ENCODE data around the gene RPAP2.

Gene RPAP2

DNA sequence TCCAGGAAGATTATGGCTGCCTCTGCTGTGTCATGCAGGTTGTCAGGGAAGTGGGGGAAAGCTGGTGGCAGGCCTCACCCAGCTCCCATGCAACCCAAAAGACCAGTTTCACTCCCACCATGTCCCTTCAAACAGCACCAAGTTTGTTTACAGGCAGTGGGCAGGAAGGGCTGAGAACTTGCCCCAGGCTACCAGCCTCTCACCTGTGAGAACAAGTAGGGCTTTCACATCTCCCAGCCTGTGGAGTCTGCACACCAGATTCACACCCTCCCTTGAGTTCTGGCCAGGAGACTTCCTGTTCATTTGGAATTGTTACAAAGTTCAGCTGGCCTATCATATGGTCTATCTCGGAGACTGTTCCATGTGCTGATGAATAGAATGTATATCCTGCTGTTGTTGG, 27.8 kb downstream of the RPAP2 start:
- Histone ChIP-seq H3K4me3 (ENCODE audit: low read length) (no peak overlapping the region), H3K4me1 (ENCODE audit: control insufficient read depth, insufficient read depth, low read length) (no peaks in the 10 kb centered on the region), H3K9ac (ENCODE audit: low read depth, low read length) (no peak overlapping the region), H3K9me3 (replicated peaks; ENCODE audit: low read length) (peaks cover 6% of the 10 kb centered on the region), H3K36me3 (ENCODE audit: insufficient read depth, low read length) (peaks cover 36% of the 10 kb centered on the region), H3K27me3 (ENCODE audit: control insufficient read depth, insufficient read depth, low read length) (no peaks in the 10 kb centered on the region), H3K4me2 (ENCODE audit: low read length) (no peak overlapping the region)

DNA sequence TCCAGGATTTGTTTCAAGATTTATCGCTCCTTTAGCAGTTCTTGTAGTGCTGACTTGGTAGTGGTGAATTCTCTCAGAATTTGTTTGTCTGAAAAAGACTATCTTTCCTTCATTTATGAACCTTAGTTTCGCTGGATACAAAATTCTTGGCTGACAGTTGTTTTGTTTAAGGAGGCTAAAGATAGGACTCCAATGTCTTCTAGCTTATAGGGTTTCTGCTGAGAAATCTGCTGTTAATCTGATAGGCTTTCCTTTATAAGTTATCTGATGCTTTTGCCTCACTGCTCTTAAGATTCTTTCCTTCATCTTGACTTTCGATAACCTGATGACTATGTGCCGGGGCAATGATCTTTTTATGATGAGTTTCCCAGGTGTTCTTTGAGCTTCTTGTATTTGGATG, 28.9 kb downstream of the RPAP2 start:
- Histone ChIP-seq H3K27me3 (ENCODE audit: control insufficient read depth, insufficient read depth, low read length) (no peaks in the 10 kb centered on the region), H3K4me3 (ENCODE audit: low read length) (no peak overlapping the region), H3K9me3 (replicated peaks; ENCODE audit: low read length) (peaks cover 6% of the 10 kb centered on the region), H3K36me3 (ENCODE audit: insufficient read depth, low read length) (peaks cover 36% of the 10 kb centered on the region), H3K9ac (ENCODE audit: low read depth, low read length) (no peak overlapping the region), H3K4me2 (ENCODE audit: low read length) (no peak overlapping the region), H3K4me1 (ENCODE audit: control insufficient read depth, insufficient read depth, low read length) (no peaks in the 10 kb centered on the region)

DNA sequence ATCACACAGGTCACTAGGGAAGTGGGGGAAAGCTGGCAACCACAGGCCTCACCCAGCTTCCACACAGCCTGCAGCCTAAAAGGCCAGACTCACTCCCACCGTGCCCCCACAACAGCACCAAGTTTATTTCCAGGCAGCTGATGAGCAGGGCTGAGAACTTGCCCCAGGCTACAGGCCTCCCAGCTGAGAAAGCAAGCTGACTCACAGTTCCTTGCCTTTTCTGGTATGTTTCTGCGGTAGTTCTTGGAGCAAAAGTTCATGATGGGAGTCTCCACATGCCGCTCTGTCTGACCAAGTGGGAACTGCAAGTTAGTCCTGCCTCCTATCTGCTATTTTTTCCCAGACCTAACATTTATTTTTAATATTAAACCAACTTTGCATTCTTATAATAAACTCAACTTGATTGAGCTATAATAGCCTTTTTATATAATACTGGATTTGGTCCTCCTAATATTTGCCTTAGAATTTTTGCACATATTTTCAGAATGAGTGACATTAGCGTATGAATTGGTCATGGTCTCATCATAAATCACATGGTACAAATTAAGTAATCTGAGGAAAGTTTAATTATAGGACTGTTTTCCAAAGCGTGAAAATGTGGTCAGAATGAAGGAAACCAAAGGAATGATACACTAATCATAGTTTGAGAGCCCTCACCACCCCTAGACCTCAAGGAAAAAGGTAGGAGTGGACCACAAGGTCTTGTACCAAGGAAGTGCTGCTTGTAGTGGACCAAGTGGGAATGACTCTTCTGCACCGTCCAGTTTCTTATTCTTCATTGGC, 30.7 kb downstream of the RPAP2 start:
- Histone ChIP-seq H3K9me3 (replicated peaks; ENCODE audit: low read length) (peaks cover 6% of the 10 kb centered on the region), H3K4me2 (ENCODE audit: low read length) (no peak overlapping the region), H3K9ac (ENCODE audit: low read depth, low read length) (no peak overlapping the region), H3K4me1 (ENCODE audit: control insufficient read depth, insufficient read depth, low read length) (no peaks in the 10 kb centered on the region), H3K36me3 (ENCODE audit: insufficient read depth, low read length) (peaks cover 23% of the 10 kb centered on the region), H3K4me3 (ENCODE audit: low read length) (no peak overlapping the region), H3K27me3 (ENCODE audit: control insufficient read depth, insufficient read depth, low read length) (no peaks in the 10 kb centered on the region)

GRCh38 chr1:92333668-92334067, 34.8 kb downstream of the RPAP2 start:
- Histone ChIP-seq H3K36me3 (ENCODE audit: insufficient read depth, low read length) (peaks cover 20% of the 10 kb centered on the region), H3K27me3 (ENCODE audit: control insufficient read depth, insufficient read depth, low read length) (no peaks in the 10 kb centered on the region), H3K4me1 (ENCODE audit: control insufficient read depth, insufficient read depth, low read length) (no peaks in the 10 kb centered on the region), H3K4me3 (ENCODE audit: low read length) (no peak overlapping the region), H3K4me2 (ENCODE audit: low read length) (no peak overlapping the region), H3K9me3 (replicated peaks; ENCODE audit: low read length) (no peaks in the 10 kb centered on the region), H3K9ac (ENCODE audit: low read depth, low read length) (no peak overlapping the region)

- Histone ChIP-seq H3K36me3 (ENCODE audit: insufficient read depth, low read length) (peaks cover 15% of the 10 kb centered on the region), H3K4me3 (ENCODE audit: low read length) (no peak overlapping the region), H3K27me3 (ENCODE audit: control insufficient read depth, insufficient read depth, low read length) (no peaks in the 10 kb centered on the region), H3K9ac (ENCODE audit: low read depth, low read length) (no peak overlapping the region), H3K4me1 (ENCODE audit: control insufficient read depth, insufficient read depth, low read length) (no peaks in the 10 kb centered on the region), H3K4me2 (ENCODE audit: low read length) (no peak overlapping the region), H3K9me3 (replicated peaks; ENCODE audit: low read length) (no peaks in the 10 kb centered on the region)
Observed at GRCh38 chr1:92340154-92340553, 41.3 kb downstream of the RPAP2 start.

DNA sequence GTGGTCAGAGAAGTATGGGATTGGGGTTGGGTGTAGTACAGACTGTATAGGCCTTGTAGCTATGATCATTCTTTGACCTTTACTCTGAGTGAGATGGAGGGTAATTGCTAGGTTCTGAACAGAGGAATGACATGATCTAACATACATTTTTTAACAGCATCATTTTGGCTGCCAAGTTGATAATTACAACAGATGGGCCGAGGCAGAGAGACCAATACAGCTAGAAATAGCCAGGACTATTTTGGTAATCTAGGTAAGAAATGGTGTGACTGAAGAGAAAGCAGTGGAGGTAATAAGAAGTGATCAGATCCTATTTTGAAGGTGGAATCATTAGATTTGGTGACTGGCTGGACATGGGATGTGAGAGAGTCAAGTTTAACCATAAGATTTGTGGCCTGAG, 43.5 kb downstream of the RPAP2 start:
- H3K9me3 ChIP-seq (replicated peaks; ENCODE audit: low read length): no peaks in the 10 kb centered on the region
- H3K36me3 ChIP-seq (ENCODE audit: insufficient read depth, low read length): peaks cover 13% of the 10 kb centered on the region
- no peaks in the 10 kb centered on the region for H3K27me3 ChIP-seq (ENCODE audit: control insufficient read depth, insufficient read depth, low read length)
- no peak overlapping the region for H3K4me2 ChIP-seq (ENCODE audit: low read length)
- H3K4me3 ChIP-seq (ENCODE audit: low read length): no peak overlapping the region
- no peaks in the 10 kb centered on the region for H3K4me1 ChIP-seq (ENCODE audit: control insufficient read depth, insufficient read depth, low read length)
- H3K9ac ChIP-seq (ENCODE audit: low read depth, low read length): no peak overlapping the region

GRCh38 chr1:92343061-92343460, 44.2 kb downstream of the RPAP2 start:
- no peaks in the 10 kb centered on the region for H3K4me1 ChIP-seq (ENCODE audit: control insufficient read depth, insufficient read depth, low read length)
- H3K36me3 ChIP-seq (ENCODE audit: insufficient read depth, low read length): peaks cover 14% of the 10 kb centered on the region
- H3K27me3 ChIP-seq (ENCODE audit: control insufficient read depth, insufficient read depth, low read length): no peaks in the 10 kb centered on the region
- no peak overlapping the region for H3K4me2 ChIP-seq (ENCODE audit: low read length)
- H3K9ac ChIP-seq (ENCODE audit: low read depth, low read length): no peak overlapping the region
- H3K4me3 ChIP-seq (ENCODE audit: low read length): no peak overlapping the region
- H3K9me3 ChIP-seq (replicated peaks; ENCODE audit: low read length): no peaks in the 10 kb centered on the region

- H3K27me3 ChIP-seq (ENCODE audit: control insufficient read depth, insufficient read depth, low read length): no peaks in the 10 kb centered on the region
- H3K36me3 ChIP-seq (ENCODE audit: insufficient read depth, low read length): peaks cover 25% of the 10 kb centered on the region
- no peaks in the 10 kb centered on the region for H3K4me1 ChIP-seq (ENCODE audit: control insufficient read depth, insufficient read depth, low read length)
Observed at GRCh38 chr1:92346866-92347640, 48.2 kb downstream of the RPAP2 start.

DNA sequence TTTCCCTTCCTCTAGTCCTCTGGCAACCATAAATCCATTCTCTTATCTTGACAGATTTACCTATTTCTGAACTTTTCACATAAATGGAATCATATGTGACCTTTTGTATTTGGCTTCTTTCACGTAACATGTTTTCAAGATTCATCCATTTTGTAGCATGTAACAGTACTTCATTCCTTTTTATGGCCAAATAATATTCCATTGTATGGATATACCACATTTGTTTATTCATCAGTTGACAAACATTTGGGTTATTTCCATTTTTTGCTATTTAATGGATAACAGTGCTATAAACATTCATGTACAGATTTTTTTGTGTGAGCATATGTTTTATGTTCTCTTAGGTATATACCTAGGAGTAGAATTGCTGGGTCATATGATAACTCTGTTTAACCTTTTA, 54.0 kb downstream of the RPAP2 start:
- Histone ChIP-seq H3K4me3 (ENCODE audit: low read length) (no peak overlapping the region), H3K9me3 (replicated peaks; ENCODE audit: low read length) (no peaks in the 10 kb centered on the region), H3K9ac (ENCODE audit: low read depth, low read length) (no peak overlapping the region), H3K4me1 (ENCODE audit: control insufficient read depth, insufficient read depth, low read length) (no peaks in the 10 kb centered on the region), H3K4me2 (ENCODE audit: low read length) (no peak overlapping the region), H3K27me3 (ENCODE audit: control insufficient read depth, insufficient read depth, low read length) (no peaks in the 10 kb centered on the region), H3K36me3 (ENCODE audit: insufficient read depth, low read length) (peaks cover 16% of the 10 kb centered on the region)

More at GRCh38 chr1:92346866-92347640, 48.2 kb downstream of the RPAP2 start:
- no peak overlapping the region for H3K9ac ChIP-seq (ENCODE audit: low read depth, low read length)
- no peaks in the 10 kb centered on the region for H3K9me3 ChIP-seq (replicated peaks; ENCODE audit: low read length)
- H3K4me2 ChIP-seq (ENCODE audit: low read length): no peak overlapping the region
- H3K4me3 ChIP-seq (ENCODE audit: low read length): no peak overlapping the region

DNA sequence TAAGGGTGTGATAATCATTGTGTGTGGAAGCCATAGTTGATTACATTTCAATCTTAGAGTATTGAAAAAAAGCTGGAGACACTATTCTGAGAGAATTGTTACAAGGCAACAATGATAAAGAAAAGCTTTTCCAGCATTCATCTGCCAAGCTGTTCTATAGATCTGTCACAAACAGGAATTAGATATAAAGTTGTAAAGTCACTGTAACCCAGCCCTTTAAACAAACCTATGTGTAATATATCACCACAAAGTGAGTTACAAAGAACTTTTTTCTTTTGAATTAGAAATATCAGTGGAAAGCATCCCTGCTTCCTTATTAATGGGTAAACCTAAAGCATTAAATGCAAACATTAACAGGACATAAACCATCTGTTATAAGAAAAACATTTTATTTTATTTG, 55.4 kb downstream of the RPAP2 start:
- Histone ChIP-seq H3K4me2 (ENCODE audit: low read length) (no peak overlapping the region), H3K36me3 (ENCODE audit: insufficient read depth, low read length) (peaks cover 20% of the 10 kb centered on the region), H3K9ac (ENCODE audit: low read depth, low read length) (no peak overlapping the region)

GRCh38 chr1:92356956-92357355, 58.1 kb downstream of the RPAP2 start:
- Histone ChIP-seq H3K4me2 (ENCODE audit: low read length) (no peak overlapping the region), H3K36me3 (ENCODE audit: insufficient read depth, low read length) (peaks cover 12% of the 10 kb centered on the region), H3K9me3 (replicated peaks; ENCODE audit: low read length) (no peaks in the 10 kb centered on the region), H3K4me3 (ENCODE audit: low read length) (no peak overlapping the region), H3K4me1 (ENCODE audit: control insufficient read depth, insufficient read depth, low read length) (no peaks in the 10 kb centered on the region), H3K27me3 (ENCODE audit: control insufficient read depth, insufficient read depth, low read length) (no peaks in the 10 kb centered on the region), H3K9ac (ENCODE audit: low read depth, low read length) (no peak overlapping the region)

More for the DNA sequence above, 55.4 kb downstream of the RPAP2 start:
- Histone ChIP-seq H3K4me3 (ENCODE audit: low read length) (no peak overlapping the region), H3K9me3 (replicated peaks; ENCODE audit: low read length) (no peaks in the 10 kb centered on the region), H3K27me3 (ENCODE audit: control insufficient read depth, insufficient read depth, low read length) (no peaks in the 10 kb centered on the region), H3K4me1 (ENCODE audit: control insufficient read depth, insufficient read depth, low read length) (no peaks in the 10 kb centered on the region)

Data from skeletal muscle satellite cell (primary cell).